Ovary (tissue), 3 donors: ENCODE results near the gene RNF40.

Source experiments
- CTCF ChIP-seq, 3 donors: fragments of 450-650 bp in 2 of 3; fragments of 200-600 bp in 1 of 3; IDR thresholded peaks; one replicate each; pipeline versions ENCODE4 v1.5.1 to v1.8.0; 2016 to 2022; ENCODE audit warnings: antibody characterized with exemption in 3 of 3, mild to moderate bottlenecking in 1 of 3
- EP300 ChIP-seq: sonication (generic); formaldehyde crosslinking; IDR thresholded peaks from one replicate; pipeline ENCODE4 v1.6.1; 2017; ENCODE audit warnings: antibody characterized with exemption
- donor health status: DM: no; HTN: no; CAD: no.

GRCh38 chr16:30736995-30737793, 24.9 kb upstream of the RNF40 start:
- no peak for TF ChIP-seq CTCF (IDR thresholded peaks at IDR 0.05)
- TF ChIP-seq EP300, result no peak
